ENCODE results near the gene ARID1A.

GRCh38 chr1:26789931-26790330, 94.1 kb downstream of the ARID1A start:
- TF ChIP-seq, protein P1, sequence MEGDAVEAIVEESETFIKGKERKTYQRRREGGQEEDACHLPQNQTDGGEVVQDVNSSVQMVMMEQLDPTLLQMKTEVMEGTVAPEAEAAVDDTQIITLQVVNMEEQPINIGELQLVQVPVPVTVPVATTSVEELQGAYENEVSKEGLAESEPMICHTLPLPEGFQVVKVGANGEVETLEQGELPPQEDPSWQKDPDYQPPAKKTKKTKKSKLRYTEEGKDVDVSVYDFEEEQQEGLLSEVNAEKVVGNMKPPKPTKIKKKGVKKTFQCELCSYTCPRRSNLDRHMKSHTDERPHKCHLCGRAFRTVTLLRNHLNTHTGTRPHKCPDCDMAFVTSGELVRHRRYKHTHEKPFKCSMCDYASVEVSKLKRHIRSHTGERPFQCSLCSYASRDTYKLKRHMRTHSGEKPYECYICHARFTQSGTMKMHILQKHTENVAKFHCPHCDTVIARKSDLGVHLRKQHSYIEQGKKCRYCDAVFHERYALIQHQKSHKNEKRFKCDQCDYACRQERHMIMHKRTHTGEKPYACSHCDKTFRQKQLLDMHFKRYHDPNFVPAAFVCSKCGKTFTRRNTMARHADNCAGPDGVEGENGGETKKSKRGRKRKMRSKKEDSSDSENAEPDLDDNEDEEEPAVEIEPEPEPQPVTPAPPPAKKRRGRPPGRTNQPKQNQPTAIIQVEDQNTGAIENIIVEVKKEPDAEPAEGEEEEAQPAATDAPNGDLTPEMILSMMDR (IDR thresholded peaks at IDR 0.05): no peak
- TF ChIP-seq POLR2A (IDR thresholded peaks at IDR 0.05): no peak
